Left renal cortex interstitium (tissue), 4 donors: Measurements from ENCODE around the gene PP2D1. TPM values are rescaled to one million over a fixed set of nuclear protein-coding genes. Genes with fewer than 3 reads are reported as not detected.
"Not testable (repeated sequence)": the region's sequence is repeated elsewhere in the genome, so short reads cannot be mapped to it uniquely, and the experiment has no call there.

Experiments used
- DNase-seq, 4 donors: peaks; one replicate each; pipeline ENCODE4 v3.0.0-alpha.2; 2013; ENCODE audit warnings: low read depth in 4 of 4, low spot score in 2 of 4, missing footprints in 1 of 4
- polyA plus RNA-seq, 4 donors: library from polyadenylated mRNA; unstranded; fragments of 120-200 nt; gene quantifications; one replicate each; pipeline ENCODE4 v1.2.1, GENCODE V29; 2013; ENCODE audit not compliant: insufficient read length in 4 of 4

Gene PP2D1
- polyA plus RNA-seq, 4 donors: 0.18 to 1.1 (median 0.51) TPM

- peak in 2 of 4 donors; percentile 56 to 59 for DNase-seq
Observed at GRCh38 chr3:20041197-20041780, 29.2 kb upstream of the PP2D1 start.

- DNase-seq: peak in 2 of 4 donors; percentile 53 to 58
Observed at GRCh38 chr3:20040548-20041196, 28.6 kb upstream of the PP2D1 start.

GRCh38 chr3:20039765-20040547 is 27.9 kb upstream of the PP2D1 start, which contains the start of gene KAT2B:
KAT2B (plus strand) TSS chr3:20040446; CDS start chr3:20040478, 32 bp downstream.
- peak in 2 of 4 donors; percentile 59 to 77 for DNase-seq

GRCh38 chr3:20039466-20039764 is 27.4 kb upstream of the PP2D1 start:
- no peak for DNase-seq

- no peak for DNase-seq
Observed at GRCh38 chr3:20038699-20039465, 26.8 kb upstream of the PP2D1 start.

GRCh38 chr3:20037255-20037996 is 25.4 kb upstream of the PP2D1 start:
- no peak for DNase-seq

- DNase-seq: no peak
Observed at GRCh38 chr3:20035019-20035418, 23.0 kb upstream of the PP2D1 start.

- DNase-seq: not testable (repeated sequence)
Observed at GRCh38 chr3:20031939-20032338, 19.9 kb upstream of the PP2D1 start.

- no peak for DNase-seq
Observed at GRCh38 chr3:20028905-20029331, 16.9 kb upstream of the PP2D1 start.

- no peak for DNase-seq
Observed at GRCh38 chr3:20027136-20027535, 15.1 kb upstream of the PP2D1 start.

- DNase-seq: no peak
Observed at GRCh38 chr3:20023623-20024405, 11.8 kb upstream of the PP2D1 start.

GRCh38 chr3:20022954-20023622 is 11.0 kb upstream of the PP2D1 start:
- DNase-seq: no peak

GRCh38 chr3:20016076-20016475 is 4.0 kb upstream of the PP2D1 start:
- not testable (repeated sequence) for DNase-seq

GRCh38 chr3:20015525-20015924 is 3.5 kb upstream of the PP2D1 start:
- no peak for DNase-seq

GRCh38 chr3:20013396-20013795 is 1.3 kb upstream of the PP2D1 start:
- DNase-seq: no peak

GRCh38 chr3:20008646-20009045 is 3.4 kb downstream of the PP2D1 start:
- no peak for DNase-seq

GRCh38 chr3:20007960-20008359 is 4.1 kb downstream of the PP2D1 start:
- DNase-seq: no peak

GRCh38 chr3:20001932-20002331 is 10.1 kb downstream of the PP2D1 start:
- DNase-seq: no peak

- no peak for DNase-seq
Observed at GRCh38 chr3:19997502-19997901, 14.6 kb downstream of the PP2D1 start.
